Mesendoderm (in vitro differentiated cells): ENCODE measurements around the gene TWNK.

Source experiments
- DNase-seq: peaks from one replicate; pipeline ENCODE4 v3.0.0; 2013
- H2AK5ac ChIP-seq: 2 replicates; pipeline ENCODE4 v1.6.1; 2013; ENCODE audit warnings: low read length, inconsistent platforms
- H2BK120ac ChIP-seq: 2 replicates; pipeline ENCODE4 v1.6.1; 2013; ENCODE audit warnings: low read depth, mild to moderate bottlenecking, low read length, moderate library complexity, mixed read lengths
- H2BK15ac ChIP-seq: replicated peaks from 2 replicates; pipeline ENCODE4 v1.6.1; 2013; ENCODE audit warnings: low read depth, mild to moderate bottlenecking, moderate library complexity
- H2BK5ac ChIP-seq: 2 replicates; pipeline ENCODE4 v1.6.1; 2013; ENCODE audit warnings: low read length, inconsistent platforms
- H3K18ac ChIP-seq: 2 replicates; pipeline ENCODE4 v1.6.1; 2013; ENCODE audit warnings: mild to moderate bottlenecking, low read length, mixed read lengths
- H3K23ac ChIP-seq: one replicate; pipeline ENCODE4 v1.6.1; 2013; ENCODE audit warnings: low read length
- H3K27ac ChIP-seq: 2 replicates; pipeline ENCODE4 v1.5.1; 2013; ENCODE audit warnings: low read depth, mild to moderate bottlenecking, inconsistent platforms, low read length, moderate library complexity
- H3K27me3 ChIP-seq: 2 replicates; pipeline ENCODE4 v1.6.1; 2013; ENCODE audit warnings: low read length, control low read depth, mild to moderate bottlenecking, inconsistent platforms; ENCODE audit not compliant: insufficient read depth, poor library complexity
- H3K36me3 ChIP-seq: 2 replicates; pipeline ENCODE4 v1.6.1; 2013; ENCODE audit warnings: low read length, inconsistent platforms; ENCODE audit not compliant: control insufficient read depth, insufficient read depth
- H3K4ac ChIP-seq: one replicate; pipeline ENCODE4 v1.6.1; 2013; ENCODE audit warnings: low read depth, mild to moderate bottlenecking, low read length, moderate library complexity
- H3K4me1 ChIP-seq: 2 replicates; pipeline ENCODE4 v1.6.1; 2013; ENCODE audit warnings: low read depth, low read length, inconsistent platforms; ENCODE audit not compliant: control insufficient read depth
- H3K4me2 ChIP-seq: 2 replicates; pipeline ENCODE4 v1.6.1; 2013; ENCODE audit warnings: low read length
- H3K4me3 ChIP-seq: 2 replicates; pipeline ENCODE4 v1.5.1; 2013; ENCODE audit warnings: mild to moderate bottlenecking, low read length
- H3K56ac ChIP-seq: one replicate; pipeline ENCODE4 v1.6.1; 2013; ENCODE audit warnings: low read length
- H3K79me1 ChIP-seq: 2 replicates; pipeline ENCODE4 v1.6.1; 2013; ENCODE audit warnings: low read length, inconsistent platforms
- H3K79me2 ChIP-seq: 2 replicates; pipeline ENCODE4 v1.6.1; 2013; ENCODE audit warnings: mild to moderate bottlenecking, low read length; ENCODE audit not compliant: control insufficient read depth, insufficient read depth
- H3K9ac ChIP-seq: 2 replicates; pipeline ENCODE4 v1.6.1; 2013; ENCODE audit warnings: low read length, inconsistent platforms
- H4K5ac ChIP-seq: one replicate; pipeline ENCODE4 v1.6.1; 2013; ENCODE audit warnings: low read length
- H4K8ac ChIP-seq: one replicate; pipeline ENCODE4 v1.6.1; 2013; ENCODE audit warnings: low read depth, mild to moderate bottlenecking, control low read depth, low read length, moderate library complexity
- WGBS: extraction: QIAGEN DNeasy Blood & Tissue Kit; methylation state at CpG from one replicate; pipeline ENCODE4 v1.1.7; 2013; ENCODE audit warnings: low lambda C conversion rate, missing lambda C conversion rate; ENCODE audit not compliant: insufficient coverage; ENCODE audit errors: extremely low coverage; 5-methylcytosine and 5-hydroxymethylcytosine counted together

Gene TWNK

DNA sequence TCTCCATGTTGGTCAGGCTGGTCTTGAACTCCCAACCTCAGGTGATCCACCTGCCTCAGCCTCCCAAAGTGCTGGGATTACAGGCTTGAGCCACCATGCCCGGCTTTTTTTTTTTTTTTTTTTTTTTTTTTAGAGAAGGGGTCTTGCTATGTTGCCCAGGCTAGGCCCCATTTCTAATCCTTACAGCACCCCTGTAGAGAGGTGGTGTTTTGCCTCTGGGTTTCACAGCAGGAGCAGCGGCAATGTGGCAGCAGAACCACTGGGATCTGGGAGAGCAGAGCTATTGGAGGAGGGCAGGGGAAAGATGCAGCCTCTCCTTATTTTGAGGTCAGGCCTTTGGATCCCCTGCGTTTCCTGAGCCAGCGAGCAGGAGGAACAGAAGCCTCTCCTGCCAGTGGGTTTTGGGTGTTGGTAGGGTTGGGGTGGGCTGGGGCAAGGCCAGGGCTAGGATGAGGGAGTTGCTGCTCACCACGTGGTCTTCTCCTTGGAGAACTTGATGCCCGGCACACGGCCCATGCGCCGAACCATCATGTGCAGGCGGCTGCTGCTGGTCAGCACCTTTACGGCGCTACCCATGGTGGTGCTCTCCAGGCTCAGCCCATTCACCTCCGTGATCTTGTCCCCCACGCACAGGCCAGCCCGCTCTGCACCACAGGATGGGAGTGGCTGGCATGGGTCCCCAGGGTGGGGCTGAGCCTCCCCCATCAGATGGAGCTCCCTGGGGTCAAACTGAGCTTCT lies 35.8 kb downstream of the TWNK start:
- Histone ChIP-seq H3K4ac (no peak overlapping the region), H3K4me1 (peaks cover 4% of the 10 kb centered on the region), H2BK120ac (no peak overlapping the region), H3K9ac (no peak overlapping the region), H3K36me3 (no peaks in the 10 kb centered on the region), H4K5ac (no peak overlapping the region), H3K27me3 (peaks cover 2% of the 10 kb centered on the region), H3K4me3 (no peak overlapping the region), H2BK5ac (no peak overlapping the region), H3K27ac (no peak overlapping the region), H3K79me2 (no peaks in the 10 kb centered on the region), H3K4me2 (no peak overlapping the region), H3K79me1 (no peaks in the 10 kb centered on the region), H3K18ac (no peak overlapping the region), H3K23ac (no peak overlapping the region), H3K56ac (no peak overlapping the region), H4K8ac (no peak overlapping the region), H2AK5ac (no peak overlapping the region), H2BK15ac (no peak overlapping the region)
- no CpG with 5 or more reads among the region's 15 CpGs for WGBS
- no peak for DNase-seq

GRCh38 chr10:101027106-101027720 lies 39.9 kb downstream of the TWNK start:
- Histone ChIP-seq H2BK120ac (no peak overlapping the region), H3K23ac (no peak overlapping the region), H2BK5ac (no peak overlapping the region), H3K79me1 (no peaks in the 10 kb centered on the region), H3K27ac (no peak overlapping the region), H4K5ac (no peak overlapping the region), H3K27me3 (no peaks in the 10 kb centered on the region), H3K79me2 (no peaks in the 10 kb centered on the region), H3K36me3 (no peaks in the 10 kb centered on the region), H3K4ac (no peak overlapping the region), H3K56ac (peak overlapping the region; percentile 64), H2BK15ac (no peak overlapping the region), H3K4me2 (no peak overlapping the region), H2AK5ac (no peak overlapping the region), H3K4me3 (no peak overlapping the region), H4K8ac (no peak overlapping the region), H3K4me1 (peaks cover 6% of the 10 kb centered on the region), H3K9ac (no peak overlapping the region), H3K18ac (no peak overlapping the region)
- peak; percentile 22 for DNase-seq
- no CpG with 5 or more reads among the region's 10 CpGs for WGBS

GRCh38 chr10:101028446-101029337 lies 41.3 kb downstream of the TWNK start:
- no peaks in the 10 kb centered on the region for H3K36me3 ChIP-seq
- H4K8ac ChIP-seq = no peak overlapping the region
- H3K4ac ChIP-seq = no peak overlapping the region
- no peak for DNase-seq
- H2AK5ac ChIP-seq = no peak overlapping the region
- H3K4me2 ChIP-seq = no peak overlapping the region
- no peaks in the 10 kb centered on the region for H3K27me3 ChIP-seq
- no peak overlapping the region for H2BK5ac ChIP-seq
- no peak overlapping the region for H4K5ac ChIP-seq
- H2BK120ac ChIP-seq = no peak overlapping the region
- H3K4me1 ChIP-seq = peaks cover 12% of the 10 kb centered on the region
- H3K27ac ChIP-seq = no peak overlapping the region
- H3K18ac ChIP-seq = no peak overlapping the region
- H2BK15ac ChIP-seq = no peak overlapping the region
- H3K56ac ChIP-seq = no peak overlapping the region
- no peak overlapping the region for H3K4me3 ChIP-seq
- no peak overlapping the region for H3K9ac ChIP-seq
- H3K79me2 ChIP-seq = no peaks in the 10 kb centered on the region
- no CpG with 5 or more reads among the region's 7 CpGs for WGBS
- no peak overlapping the region for H3K23ac ChIP-seq
- no peaks in the 10 kb centered on the region for H3K79me1 ChIP-seq

GRCh38 chr10:101029520-101030295 lies 42.4 kb downstream of the TWNK start:
- no CpG with 5 or more reads among the region's 27 CpGs for WGBS
- no peak overlapping the region for H2BK5ac ChIP-seq
- DNase-seq = peak; percentile 80
- no peak overlapping the region for H2BK15ac ChIP-seq
- no peaks in the 10 kb centered on the region for H3K36me3 ChIP-seq
- no peaks in the 10 kb centered on the region for H3K79me2 ChIP-seq
- H3K4ac ChIP-seq = no peak overlapping the region
- H2AK5ac ChIP-seq = no peak overlapping the region
- no peaks in the 10 kb centered on the region for H3K79me1 ChIP-seq
- peaks cover 12% of the 10 kb centered on the region for H3K4me1 ChIP-seq
- no peak overlapping the region for H3K23ac ChIP-seq
- H3K27ac ChIP-seq = no peak overlapping the region
- no peak overlapping the region for H4K5ac ChIP-seq
- no peak overlapping the region for H2BK120ac ChIP-seq
- H3K4me3 ChIP-seq = no peak overlapping the region
- no peak overlapping the region for H3K4me2 ChIP-seq
- H3K56ac ChIP-seq = no peak overlapping the region
- H3K9ac ChIP-seq = no peak overlapping the region
- H3K27me3 ChIP-seq = no peaks in the 10 kb centered on the region
- H3K18ac ChIP-seq = no peak overlapping the region
- no peak overlapping the region for H4K8ac ChIP-seq

- no peak overlapping the region for H3K27ac ChIP-seq
- H2BK5ac ChIP-seq = no peak overlapping the region
- peak; percentile 91 for DNase-seq
- H3K18ac ChIP-seq = no peak overlapping the region
- no peaks in the 10 kb centered on the region for H3K27me3 ChIP-seq
- no CpG with 5 or more reads among the region's 25 CpGs for WGBS
- no peak overlapping the region for H2BK120ac ChIP-seq
- H2AK5ac ChIP-seq = no peak overlapping the region
- no peak overlapping the region for H3K56ac ChIP-seq
- H3K23ac ChIP-seq = no peak overlapping the region
- H3K4me3 ChIP-seq = no peak overlapping the region
- no peaks in the 10 kb centered on the region for H3K79me2 ChIP-seq
- H4K8ac ChIP-seq = no peak overlapping the region
- H2BK15ac ChIP-seq = no peak overlapping the region
- peaks cover 12% of the 10 kb centered on the region for H3K4me1 ChIP-seq
- no peak overlapping the region for H3K4ac ChIP-seq
- H3K36me3 ChIP-seq = no peaks in the 10 kb centered on the region
- H3K9ac ChIP-seq = peak overlapping the region; percentile 20
- H4K5ac ChIP-seq = no peak overlapping the region
- no peaks in the 10 kb centered on the region for H3K79me1 ChIP-seq
- peak overlapping the region; percentile 56 for H3K4me2 ChIP-seq
Observed at GRCh38 chr10:101030496-101031127, 43.3 kb downstream of the TWNK start.
